Measurements from ENCODE around the gene FOXG1.

DNA sequence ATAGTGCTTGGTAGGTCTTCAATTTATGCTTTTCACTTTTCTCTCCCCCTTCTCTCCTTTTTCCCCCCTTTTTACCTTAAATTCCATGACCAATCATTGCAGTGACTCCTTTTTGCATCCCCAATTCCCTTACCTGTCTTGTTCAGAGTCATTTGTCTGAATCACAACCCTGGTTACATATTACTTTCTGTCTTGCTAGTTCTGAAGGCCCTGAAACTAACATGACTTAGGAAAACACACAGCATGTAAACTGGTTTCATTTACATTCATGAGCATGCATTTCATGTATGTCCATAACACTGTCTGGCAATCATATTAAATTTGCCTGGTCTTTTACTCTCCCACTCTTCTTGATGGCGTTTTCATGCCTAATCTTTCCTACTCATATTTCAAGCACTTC is 20.3 kb upstream of the FOXG1 start:
- TF ChIP-seq, protein P1, sequence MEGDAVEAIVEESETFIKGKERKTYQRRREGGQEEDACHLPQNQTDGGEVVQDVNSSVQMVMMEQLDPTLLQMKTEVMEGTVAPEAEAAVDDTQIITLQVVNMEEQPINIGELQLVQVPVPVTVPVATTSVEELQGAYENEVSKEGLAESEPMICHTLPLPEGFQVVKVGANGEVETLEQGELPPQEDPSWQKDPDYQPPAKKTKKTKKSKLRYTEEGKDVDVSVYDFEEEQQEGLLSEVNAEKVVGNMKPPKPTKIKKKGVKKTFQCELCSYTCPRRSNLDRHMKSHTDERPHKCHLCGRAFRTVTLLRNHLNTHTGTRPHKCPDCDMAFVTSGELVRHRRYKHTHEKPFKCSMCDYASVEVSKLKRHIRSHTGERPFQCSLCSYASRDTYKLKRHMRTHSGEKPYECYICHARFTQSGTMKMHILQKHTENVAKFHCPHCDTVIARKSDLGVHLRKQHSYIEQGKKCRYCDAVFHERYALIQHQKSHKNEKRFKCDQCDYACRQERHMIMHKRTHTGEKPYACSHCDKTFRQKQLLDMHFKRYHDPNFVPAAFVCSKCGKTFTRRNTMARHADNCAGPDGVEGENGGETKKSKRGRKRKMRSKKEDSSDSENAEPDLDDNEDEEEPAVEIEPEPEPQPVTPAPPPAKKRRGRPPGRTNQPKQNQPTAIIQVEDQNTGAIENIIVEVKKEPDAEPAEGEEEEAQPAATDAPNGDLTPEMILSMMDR (IDR thresholded peaks at IDR 0.05), result no peak
- TF ChIP-seq EP300 (IDR thresholded peaks at IDR 0.05), result no peak
- TF ChIP-seq POLR2A (IDR thresholded peaks at IDR 0.05), result no peak

Measured in upper lobe of left lung (tissue), 4 donors.